ENCODE data around the gene TPRN. TPM values are rescaled to one million over a fixed set of nuclear protein-coding genes. Genes with fewer than 3 reads are reported as not detected.

The TPRN gene
- total RNA-seq, 1 experiment from 2014 or later = 23.0 TPM

DNA sequence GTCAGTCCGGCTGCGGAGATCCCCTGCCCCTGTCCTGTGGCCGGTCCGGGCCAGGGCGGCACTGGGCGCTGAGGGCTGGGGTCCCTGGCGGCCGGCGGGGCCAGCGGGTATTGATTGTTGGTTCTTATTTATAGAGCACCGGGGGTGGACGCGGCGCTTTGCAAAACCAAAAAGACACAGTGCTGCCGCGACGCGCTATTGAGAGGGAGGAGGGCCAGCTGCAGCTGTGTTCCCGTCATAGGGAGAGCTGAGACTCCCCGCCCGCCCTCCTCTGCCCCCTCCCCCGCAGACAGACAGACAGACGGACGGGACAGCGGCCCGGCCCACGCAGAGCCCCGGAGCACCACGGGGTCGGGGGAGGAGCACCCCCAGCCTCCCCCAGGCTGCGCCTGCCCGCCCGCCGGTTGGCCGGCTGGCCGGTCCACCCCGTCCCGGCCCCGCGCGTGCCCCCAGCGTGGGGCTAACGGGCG lies 33.2 kb downstream of the TPRN start:
- H3K4me3 ChIP-seq (ENCODE audit: low read depth, low read length, poor library complexity, severe bottlenecking) = no peak overlapping the region
- H3K36me3 ChIP-seq (ENCODE audit: insufficient read depth, low read length, poor library complexity, severe bottlenecking) = no peaks in the 10 kb centered on the region
- intact Hi-C loops (cut with micrococcal nuclease; ENCODE audit: unreplicated experiment) = no loop called here
- H3K27me3 ChIP-seq (replicated peaks; ENCODE audit: insufficient read depth, low read depth, low read length, poor library complexity) = peaks cover 89% of the 10 kb centered on the region
- no peak for TF ChIP-seq EZH2 (IDR thresholded peaks at IDR 0.05; ENCODE audit: borderline replicate concordance, low read depth, low read length, poor library complexity, severe bottlenecking)
- TF ChIP-seq, protein P1, sequence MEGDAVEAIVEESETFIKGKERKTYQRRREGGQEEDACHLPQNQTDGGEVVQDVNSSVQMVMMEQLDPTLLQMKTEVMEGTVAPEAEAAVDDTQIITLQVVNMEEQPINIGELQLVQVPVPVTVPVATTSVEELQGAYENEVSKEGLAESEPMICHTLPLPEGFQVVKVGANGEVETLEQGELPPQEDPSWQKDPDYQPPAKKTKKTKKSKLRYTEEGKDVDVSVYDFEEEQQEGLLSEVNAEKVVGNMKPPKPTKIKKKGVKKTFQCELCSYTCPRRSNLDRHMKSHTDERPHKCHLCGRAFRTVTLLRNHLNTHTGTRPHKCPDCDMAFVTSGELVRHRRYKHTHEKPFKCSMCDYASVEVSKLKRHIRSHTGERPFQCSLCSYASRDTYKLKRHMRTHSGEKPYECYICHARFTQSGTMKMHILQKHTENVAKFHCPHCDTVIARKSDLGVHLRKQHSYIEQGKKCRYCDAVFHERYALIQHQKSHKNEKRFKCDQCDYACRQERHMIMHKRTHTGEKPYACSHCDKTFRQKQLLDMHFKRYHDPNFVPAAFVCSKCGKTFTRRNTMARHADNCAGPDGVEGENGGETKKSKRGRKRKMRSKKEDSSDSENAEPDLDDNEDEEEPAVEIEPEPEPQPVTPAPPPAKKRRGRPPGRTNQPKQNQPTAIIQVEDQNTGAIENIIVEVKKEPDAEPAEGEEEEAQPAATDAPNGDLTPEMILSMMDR (conservative IDR thresholded peaks at IDR 0.05; ENCODE audit: low read depth, low read length) = no peak
- no peaks in the 10 kb centered on the region for H3K9me3 ChIP-seq (ENCODE audit: low read depth, low read length, poor library complexity, severe bottlenecking)
- DNase-seq (ENCODE audit: low spot score) = no peak
- H3K27ac ChIP-seq (ENCODE audit: low read depth, low read length, poor library complexity, severe bottlenecking) = no peak overlapping the region
- BruUV-seq (replicated peaks) = no TSS peak
- POLR2A ChIA-PET (ENCODE audit: low non-redundant PET) = no interaction called here
- H3K4me1 ChIP-seq (ENCODE audit: insufficient read depth, low read length, poor library complexity, severe bottlenecking) = peaks cover 9% of the 10 kb centered on the region
- CTCF ChIA-PET = no interaction called here

GRCh38 chr9:137166380-137167229 lies 33.9 kb downstream of the TPRN start:
- ChIA-PET CTCF (no interaction called here), POLR2A (ENCODE audit: low non-redundant PET) (no interaction called here)
- Histone ChIP-seq H3K4me1 (ENCODE audit: insufficient read depth, low read length, poor library complexity, severe bottlenecking) (peaks cover 15% of the 10 kb centered on the region), H3K9me3 (ENCODE audit: low read depth, low read length, poor library complexity, severe bottlenecking) (no peaks in the 10 kb centered on the region), H3K27ac (ENCODE audit: low read depth, low read length, poor library complexity, severe bottlenecking) (no peak overlapping the region), H3K27me3 (replicated peaks; ENCODE audit: insufficient read depth, low read depth, low read length, poor library complexity) (peaks cover 96% of the 10 kb centered on the region), H3K36me3 (ENCODE audit: insufficient read depth, low read length, poor library complexity, severe bottlenecking) (no peaks in the 10 kb centered on the region), H3K4me3 (ENCODE audit: low read depth, low read length, poor library complexity, severe bottlenecking) (no peak overlapping the region)
- no TSS peak for BruUV-seq (replicated peaks)
- intact Hi-C loops (cut with micrococcal nuclease; ENCODE audit: unreplicated experiment) = no loop called here
- DNase-seq (ENCODE audit: low spot score) = no peak
- TF ChIP-seq, protein P1 (conservative IDR thresholded peaks at IDR 0.05; ENCODE audit: low read depth, low read length) = no peak
- TF ChIP-seq EZH2 (IDR thresholded peaks at IDR 0.05; ENCODE audit: borderline replicate concordance, low read depth, low read length, poor library complexity, severe bottlenecking) = peak; percentile 35

DNA sequence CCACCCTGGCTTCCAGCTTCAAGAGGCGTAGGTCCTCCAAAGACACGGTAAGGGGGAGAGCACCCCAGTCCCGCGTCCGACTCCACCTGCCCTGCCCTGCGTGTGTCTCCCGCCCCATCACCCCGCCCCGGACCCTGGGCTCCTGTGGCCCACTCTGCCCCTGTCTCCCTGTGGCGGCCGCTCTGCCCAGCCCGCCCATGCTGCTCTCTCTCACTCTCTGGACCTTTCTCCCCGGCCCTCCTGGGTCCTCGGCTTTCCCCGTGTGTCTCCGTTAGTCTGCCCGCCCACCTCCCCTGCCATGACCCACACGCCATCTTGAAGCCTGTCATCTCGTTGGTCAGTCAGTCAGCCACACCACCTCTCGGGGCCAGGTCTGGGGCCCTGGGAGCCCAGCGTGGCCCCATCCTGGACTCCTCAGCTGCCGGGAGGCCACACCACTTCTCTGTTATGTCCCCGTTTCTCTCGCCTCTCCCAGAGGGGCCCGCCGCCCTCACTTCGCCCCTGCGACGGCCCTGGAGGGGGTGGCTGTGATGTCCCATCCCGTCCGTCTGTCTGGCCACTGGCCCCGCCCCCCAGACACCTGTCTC lies 35.2 kb downstream of the TPRN start:
- Histone ChIP-seq H3K4me1 (ENCODE audit: insufficient read depth, low read length, poor library complexity, severe bottlenecking) (peaks cover 15% of the 10 kb centered on the region), H3K4me3 (ENCODE audit: low read depth, low read length, poor library complexity, severe bottlenecking) (no peak overlapping the region), H3K36me3 (ENCODE audit: insufficient read depth, low read length, poor library complexity, severe bottlenecking) (no peaks in the 10 kb centered on the region), H3K9me3 (ENCODE audit: low read depth, low read length, poor library complexity, severe bottlenecking) (no peaks in the 10 kb centered on the region), H3K27ac (ENCODE audit: low read depth, low read length, poor library complexity, severe bottlenecking) (no peak overlapping the region), H3K27me3 (replicated peaks; ENCODE audit: insufficient read depth, low read depth, low read length, poor library complexity) (peaks cover 96% of the 10 kb centered on the region)
- no TSS peak for BruUV-seq (replicated peaks)
- no peak for DNase-seq (ENCODE audit: low spot score)
- TF ChIP-seq EZH2 (IDR thresholded peaks at IDR 0.05; ENCODE audit: borderline replicate concordance, low read depth, low read length, poor library complexity, severe bottlenecking) = no peak
- TF ChIP-seq, protein P1 (conservative IDR thresholded peaks at IDR 0.05; ENCODE audit: low read depth, low read length) = no peak
- POLR2A ChIA-PET (ENCODE audit: low non-redundant PET) = no interaction called here
- CTCF ChIA-PET = no interaction called here
- intact Hi-C loops (cut with micrococcal nuclease; ENCODE audit: unreplicated experiment) = no loop called here
